H1 (cell line): Measurements from ENCODE around the gene AMN.

Experiments used
- HDAC2 ChIP-seq, 2 experiments: fragments of 300-600 bp in 1 of 2; sonication (generic) in 1 of 2; IDR thresholded peaks; 2 replicates each; pipeline ENCODE4 v1.6.1; 2011 to 2012; ENCODE audit warnings: low read depth in 2 of 2, low read length in 2 of 2, mild to moderate bottlenecking in 2 of 2, moderate library complexity in 2 of 2, borderline replicate concordance in 1 of 2, inconsistent platforms in 1 of 2
- NRF1 ChIP-seq: IDR thresholded peaks from 2 replicates; pipeline ENCODE4 v1.6.1; 2011; ENCODE audit warnings: mild to moderate bottlenecking, low read depth, low read length, improper control_type of control experiment
- TF ChIP-seq, protein P1 (sequence below), 3 experiments: IDR thresholded peaks; 1 replicate in 2 of 3; 2 replicates in 1 of 3; pipeline versions ENCODE4 v1.5.1 to v1.6.1; 2011; ENCODE audit warnings: low read length in 3 of 3, mild to moderate bottlenecking in 3 of 3, inconsistent platforms in 2 of 3, low read depth in 1 of 3, moderate library complexity in 1 of 3; ENCODE audit not compliant: insufficient read depth in 1 of 3; ENCODE audit errors: control extremely low read depth in 1 of 3

DNA sequence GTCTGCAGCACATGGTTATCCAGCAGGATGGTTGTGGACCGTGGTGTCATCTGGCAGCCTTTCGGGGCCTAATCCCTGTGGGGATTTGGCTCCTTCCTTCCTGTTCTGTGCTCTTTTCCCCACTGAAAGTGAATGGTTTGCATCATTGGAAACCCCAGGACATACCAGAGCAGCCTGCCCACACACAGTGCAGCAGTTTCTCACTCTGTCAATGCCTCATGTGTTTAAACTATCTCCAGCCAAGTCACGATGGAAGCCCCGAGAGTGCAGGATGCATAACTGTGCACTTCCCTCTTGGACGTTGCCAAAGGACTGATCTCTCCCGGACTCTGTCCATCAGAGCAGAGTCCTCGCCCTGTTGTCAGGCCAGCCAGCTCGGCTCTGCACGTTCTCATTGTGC is 29.0 kb upstream of the AMN start:
- no peak for TF ChIP-seq NRF1
- TF ChIP-seq HDAC2 (IDR thresholded peaks at IDR 0.05; ENCODE audit: borderline replicate concordance in 1 of 2, low read depth in 2 of 2, low read length in 2 of 2) = no peak
- TF ChIP-seq, protein P1, sequence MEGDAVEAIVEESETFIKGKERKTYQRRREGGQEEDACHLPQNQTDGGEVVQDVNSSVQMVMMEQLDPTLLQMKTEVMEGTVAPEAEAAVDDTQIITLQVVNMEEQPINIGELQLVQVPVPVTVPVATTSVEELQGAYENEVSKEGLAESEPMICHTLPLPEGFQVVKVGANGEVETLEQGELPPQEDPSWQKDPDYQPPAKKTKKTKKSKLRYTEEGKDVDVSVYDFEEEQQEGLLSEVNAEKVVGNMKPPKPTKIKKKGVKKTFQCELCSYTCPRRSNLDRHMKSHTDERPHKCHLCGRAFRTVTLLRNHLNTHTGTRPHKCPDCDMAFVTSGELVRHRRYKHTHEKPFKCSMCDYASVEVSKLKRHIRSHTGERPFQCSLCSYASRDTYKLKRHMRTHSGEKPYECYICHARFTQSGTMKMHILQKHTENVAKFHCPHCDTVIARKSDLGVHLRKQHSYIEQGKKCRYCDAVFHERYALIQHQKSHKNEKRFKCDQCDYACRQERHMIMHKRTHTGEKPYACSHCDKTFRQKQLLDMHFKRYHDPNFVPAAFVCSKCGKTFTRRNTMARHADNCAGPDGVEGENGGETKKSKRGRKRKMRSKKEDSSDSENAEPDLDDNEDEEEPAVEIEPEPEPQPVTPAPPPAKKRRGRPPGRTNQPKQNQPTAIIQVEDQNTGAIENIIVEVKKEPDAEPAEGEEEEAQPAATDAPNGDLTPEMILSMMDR (IDR thresholded peaks at IDR 0.05; ENCODE audit: control extremely low read depth in 1 of 3, insufficient read depth in 1 of 3, low read depth in 1 of 3, low read length in 3 of 3) = no peak
